Superior temporal gyrus (tissue), 1 donor: Measurements from ENCODE around the gene LARP1.
"Not testable (repeated sequence)": the region's sequence is repeated elsewhere in the genome, so short reads cannot be mapped to it uniquely, and the experiment has no call there.

Experiments used
- DNase-seq: peaks from one replicate; pipeline ENCODE4 v3.0.0-alpha.2; 2016; ENCODE audit errors: extremely low spot score

LARP1 gene

DNA sequence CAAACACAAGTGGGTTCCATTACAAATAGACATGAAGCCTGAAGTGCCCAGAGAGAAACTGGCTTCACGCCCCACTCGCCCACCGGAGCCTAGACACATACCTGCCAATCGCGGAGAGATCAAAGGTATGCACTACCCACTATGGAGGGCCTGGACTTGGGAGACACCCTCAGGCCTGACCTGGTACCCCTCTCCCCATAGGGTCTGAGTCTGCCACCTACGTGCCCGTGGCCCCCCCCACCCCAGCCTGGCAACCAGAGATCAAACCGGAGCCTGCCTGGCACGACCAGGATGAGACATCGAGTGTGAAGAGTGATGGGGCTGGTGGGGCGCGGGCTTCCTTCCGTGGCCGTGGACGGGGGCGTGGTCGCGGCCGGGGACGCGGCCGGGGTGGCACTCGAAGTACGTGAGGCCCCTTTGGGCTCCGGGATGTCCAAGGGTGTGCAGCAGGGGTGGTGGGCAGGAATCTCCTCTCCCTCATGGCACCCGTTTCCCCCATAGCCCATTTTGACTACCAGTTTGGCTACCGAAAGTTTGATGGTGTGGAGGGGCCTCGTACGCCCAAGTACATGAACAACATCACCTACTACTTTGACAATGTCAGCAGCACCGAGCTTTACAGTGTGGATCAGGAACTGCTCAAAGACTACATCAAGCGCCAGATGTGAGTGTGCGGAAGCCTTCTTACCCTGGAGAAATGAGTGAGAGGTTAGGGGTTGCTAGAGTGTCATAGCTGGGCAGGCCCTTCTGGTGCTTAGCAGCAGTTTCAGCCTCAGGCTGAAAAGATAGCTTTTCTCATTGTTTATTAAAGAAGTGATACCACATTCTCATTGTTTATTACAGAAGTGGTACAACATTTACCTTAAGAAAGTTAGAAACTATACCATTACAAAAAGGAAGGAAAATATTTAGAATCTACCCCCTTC, 38.7 kb downstream of the LARP1 start:
- no peak for DNase-seq

DNA sequence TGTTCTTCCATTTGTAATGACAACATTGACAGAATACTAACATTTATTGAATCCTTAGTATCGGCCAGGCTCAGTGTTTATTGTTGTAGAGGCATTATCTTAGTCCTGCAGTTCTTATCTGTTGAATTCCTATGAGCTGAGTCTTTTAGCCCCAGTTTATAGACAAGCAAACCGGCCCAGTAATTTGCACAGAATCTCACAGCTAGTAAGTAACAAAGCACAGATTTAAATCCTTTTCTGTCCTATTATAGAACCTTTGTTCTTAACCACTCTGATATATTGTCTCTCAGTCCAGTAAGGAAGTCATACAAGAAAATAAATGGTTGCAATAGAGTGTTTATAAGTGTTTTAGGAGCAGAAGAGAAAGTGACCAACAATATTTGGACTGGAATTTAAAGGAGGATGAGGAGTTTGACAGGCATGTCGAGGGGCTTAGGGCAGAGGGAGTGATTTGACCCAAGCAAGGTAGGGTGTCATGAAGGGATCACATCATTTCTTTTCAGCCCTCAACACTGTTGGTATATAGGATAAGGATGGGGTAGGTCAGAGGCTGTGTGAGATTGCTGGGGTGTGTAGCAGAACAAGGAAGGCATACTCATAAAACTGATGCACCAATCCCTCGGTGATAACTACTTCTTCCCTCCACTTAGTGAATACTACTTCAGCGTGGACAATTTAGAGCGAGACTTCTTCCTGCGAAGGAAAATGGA, 39.5 kb downstream of the LARP1 start:
- DNase-seq: no peak

DNA sequence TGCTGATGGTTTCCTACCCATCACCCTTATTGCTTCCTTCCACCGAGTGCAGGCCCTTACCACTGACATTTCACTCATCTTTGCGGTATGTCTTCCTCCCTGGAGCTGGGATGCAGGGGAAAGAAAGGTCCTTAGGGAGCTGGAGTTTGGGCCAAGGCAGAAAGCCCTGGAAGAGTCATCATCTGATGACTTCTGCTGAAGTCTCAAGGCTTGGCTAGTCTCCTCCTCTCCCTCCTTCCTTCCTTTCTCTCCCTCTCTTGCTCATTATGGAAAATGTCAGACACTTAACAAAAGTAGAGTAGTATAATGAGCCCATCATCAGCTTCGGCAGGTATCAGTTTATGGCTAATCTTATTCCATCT, 40.0 kb downstream of the LARP1 start:
- DNase-seq: no peak

DNA sequence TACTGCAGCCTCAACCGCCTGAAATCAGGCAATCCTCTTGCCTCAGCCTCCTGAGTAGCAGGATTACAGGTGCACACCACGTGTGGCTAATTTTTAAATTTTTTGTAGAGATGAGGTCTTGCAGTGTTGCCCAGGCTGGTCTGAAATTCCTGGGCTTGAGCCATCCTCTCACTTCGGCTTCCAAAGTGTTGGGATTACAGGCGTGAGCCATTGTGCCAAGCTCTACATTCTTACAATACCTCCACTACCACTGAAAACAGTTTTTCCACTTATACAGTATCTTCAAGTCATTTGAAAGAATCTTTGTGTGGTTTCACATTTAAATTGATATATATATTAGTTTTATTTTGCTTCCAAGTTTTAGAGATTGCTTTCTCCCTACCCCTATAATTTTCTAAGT, 42.6 kb downstream of the LARP1 start:
- DNase-seq: no peak

DNA sequence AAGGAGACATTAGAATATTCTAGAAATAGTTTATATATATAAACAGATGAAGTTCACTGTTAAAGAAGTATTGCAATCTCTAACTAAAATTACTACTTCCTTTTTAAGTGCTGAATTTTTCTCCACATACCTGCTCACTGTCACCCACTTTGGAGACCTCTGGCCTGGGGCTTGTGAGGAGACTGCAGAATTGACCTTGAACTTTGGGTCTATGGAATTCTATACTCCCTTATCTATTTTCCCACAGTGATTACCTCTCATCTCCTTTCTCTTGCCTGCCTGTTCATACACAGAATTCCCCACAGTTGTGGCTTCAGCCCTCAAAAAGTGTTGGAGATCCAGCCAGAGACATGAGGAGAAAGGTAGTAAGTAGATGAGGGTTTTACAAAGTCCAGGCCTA, 45.4 kb downstream of the LARP1 start:
- no peak for DNase-seq

DNA sequence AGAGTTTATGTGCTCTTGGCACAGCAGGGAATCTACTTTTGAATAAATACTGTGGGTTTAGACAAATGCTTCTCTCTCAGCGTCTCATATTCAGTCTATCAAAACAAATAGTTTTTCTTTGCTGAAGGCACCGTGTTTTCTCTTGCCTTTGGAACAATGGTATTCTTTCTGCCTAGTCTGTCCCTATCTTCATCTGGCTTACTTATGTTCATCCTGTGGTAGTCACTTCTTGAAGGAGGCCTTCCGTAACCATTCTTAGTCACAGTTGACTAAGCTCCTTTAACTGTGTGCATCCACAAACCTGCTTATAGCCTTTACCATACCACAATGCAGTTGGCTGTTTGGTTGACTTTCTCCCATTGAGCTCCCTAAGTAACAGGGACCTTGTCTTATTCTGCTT, 45.9 kb downstream of the LARP1 start:
- DNase-seq: no peak

DNA sequence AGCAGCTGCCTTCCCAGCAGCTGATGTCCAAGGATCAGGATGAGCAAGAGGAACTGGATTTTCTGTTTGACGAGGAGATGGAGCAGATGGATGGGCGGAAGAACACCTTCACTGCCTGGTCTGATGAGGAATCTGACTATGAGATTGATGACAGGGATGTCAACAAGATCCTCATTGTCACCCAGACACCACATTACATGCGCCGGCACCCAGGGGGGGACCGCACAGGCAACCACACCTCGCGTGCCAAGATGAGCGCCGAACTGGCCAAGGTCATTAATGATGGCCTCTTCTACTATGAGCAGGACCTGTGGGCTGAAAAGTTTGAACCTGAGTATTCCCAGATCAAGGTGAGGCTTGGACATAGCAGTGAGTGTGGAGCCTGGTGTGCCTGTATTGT, 46.9 kb downstream of the LARP1 start:
- no peak for DNase-seq

DNA sequence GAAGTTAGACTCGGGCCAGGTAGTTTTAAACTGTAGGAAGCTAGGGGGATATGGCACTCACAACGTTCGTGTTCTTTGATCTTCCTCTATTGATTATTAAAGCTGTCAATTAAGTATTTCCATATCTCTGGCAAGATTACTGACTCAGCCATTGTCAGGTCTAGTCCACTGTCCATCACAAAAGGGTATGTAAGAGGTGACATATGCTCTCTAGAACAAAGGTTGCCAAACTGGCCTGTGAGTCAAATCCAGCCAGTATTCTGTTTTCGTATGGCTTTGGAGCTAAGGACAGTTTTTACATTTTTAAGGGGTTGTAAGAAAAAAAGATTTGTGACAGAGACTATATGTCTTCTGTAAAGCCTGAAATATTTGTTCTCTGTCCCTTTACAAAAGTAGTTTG, 51.0 kb downstream of the LARP1 start:
- no peak for DNase-seq

DNA sequence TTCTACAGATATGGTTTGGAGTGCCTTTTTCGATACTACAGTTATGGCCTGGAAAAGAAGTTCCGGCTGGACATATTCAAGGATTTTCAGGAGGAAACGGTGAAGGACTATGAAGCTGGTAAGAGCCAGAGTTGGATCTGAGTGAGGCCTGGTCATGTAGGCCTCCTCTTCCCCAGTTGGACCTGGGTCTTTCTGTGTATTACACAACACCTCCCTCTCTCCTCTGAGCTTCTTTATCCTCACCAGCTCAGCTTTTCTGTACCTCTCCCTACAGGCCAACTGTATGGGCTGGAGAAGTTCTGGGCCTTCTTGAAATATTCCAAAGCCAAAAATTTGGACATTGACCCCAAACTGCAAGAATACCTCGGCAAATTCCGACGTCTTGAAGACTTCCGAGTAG, 56.1 kb downstream of the LARP1 start:
- no peak for DNase-seq

DNA sequence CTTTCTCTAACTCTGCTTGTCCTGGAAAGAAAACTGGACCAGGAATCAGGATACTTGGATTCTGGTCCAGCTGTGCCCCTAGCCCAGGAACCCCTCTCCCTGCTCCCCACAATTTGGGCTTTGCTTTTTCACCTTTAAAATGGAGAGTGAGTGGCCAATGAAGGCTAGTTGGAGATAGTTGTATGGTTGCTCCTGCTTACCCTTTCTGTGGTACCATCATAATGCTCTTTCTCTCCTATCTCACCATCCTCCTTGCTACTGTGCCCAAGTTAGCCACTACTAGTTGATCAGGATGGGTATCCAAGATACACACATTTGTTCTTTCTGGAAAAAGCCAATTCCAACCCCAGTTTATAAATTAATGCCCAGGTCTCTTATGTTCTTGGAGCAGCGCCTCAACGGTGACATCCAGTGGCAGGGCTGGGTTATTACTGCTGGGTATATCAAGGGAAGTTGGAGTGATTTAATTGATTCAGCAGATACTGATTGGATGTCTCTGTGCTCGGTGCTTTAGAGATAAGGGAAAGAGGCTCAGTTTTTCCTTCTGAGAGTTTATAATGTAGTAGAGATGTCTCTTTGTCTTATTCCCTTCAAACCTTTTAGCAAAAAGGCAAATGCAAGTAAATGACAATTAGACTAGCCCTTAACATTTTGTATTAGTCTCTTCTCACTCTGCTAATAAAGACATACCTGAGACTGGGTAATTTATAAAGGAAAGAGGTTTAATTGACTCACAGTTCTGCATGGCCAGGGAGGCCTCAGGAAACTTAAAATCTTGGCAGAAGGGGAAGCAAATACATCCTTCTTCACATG, 56.7 kb downstream of the LARP1 start:
- peak; percentile 69 for DNase-seq

DNA sequence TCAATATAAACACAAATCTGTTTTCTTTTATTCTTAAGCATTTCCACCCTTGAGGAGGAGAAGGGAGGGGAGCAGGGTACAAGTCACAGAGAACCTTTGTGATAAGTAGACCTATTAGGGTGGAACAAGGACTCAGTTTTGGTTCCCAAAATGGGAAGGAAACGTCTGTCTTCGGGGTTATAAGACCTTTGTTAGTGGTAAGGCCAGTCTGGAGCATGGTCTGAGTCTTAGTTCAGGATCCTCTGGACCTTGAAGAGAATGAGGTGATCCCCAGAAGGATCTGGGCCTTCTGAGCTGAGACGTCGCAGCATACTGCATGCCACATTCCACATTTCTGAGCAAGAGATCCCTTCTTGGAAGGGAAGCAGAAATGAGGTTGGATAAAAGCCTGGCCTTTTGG, 58.0 kb downstream of the LARP1 start:
- DNase-seq: no peak

DNA sequence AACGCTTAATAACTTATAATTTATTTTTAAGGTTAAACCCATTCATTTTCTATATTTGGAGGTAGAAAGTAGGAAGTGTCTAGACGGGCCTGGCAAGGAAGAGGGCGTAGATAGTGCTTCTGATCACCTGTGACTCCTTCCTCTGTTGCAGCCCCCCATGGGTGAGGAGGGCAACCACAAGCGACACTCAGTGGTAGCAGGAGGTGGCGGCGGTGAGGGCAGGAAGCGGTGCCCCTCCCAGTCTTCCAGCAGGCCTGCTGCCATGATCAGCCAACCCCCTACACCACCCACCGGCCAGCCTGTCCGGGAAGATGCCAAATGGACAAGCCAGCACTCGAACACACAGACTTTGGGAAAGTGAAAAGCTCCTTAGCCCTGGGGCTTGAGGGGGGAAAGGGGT, 58.6 kb downstream of the LARP1 start:
- no peak for DNase-seq

DNA sequence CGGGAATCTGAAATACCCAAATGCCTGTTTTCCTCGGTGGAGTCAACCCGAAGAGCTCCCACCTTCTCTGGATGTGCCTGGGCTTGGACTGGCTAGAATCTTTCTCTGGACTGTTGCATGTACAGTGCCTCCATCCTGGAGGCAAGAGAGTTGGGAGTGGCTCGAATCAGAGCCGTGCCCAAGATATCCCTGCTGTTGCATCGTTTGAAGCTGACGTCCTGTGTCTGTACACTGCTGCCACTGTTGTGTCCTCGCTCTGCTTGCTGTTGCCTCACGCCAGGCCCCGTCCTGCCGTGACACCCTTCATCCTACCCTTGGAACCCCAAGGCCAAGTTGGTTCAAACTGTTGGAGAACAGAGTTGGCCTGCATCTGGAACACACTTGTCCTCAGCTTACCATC, 59.8 kb downstream of the LARP1 start:
- no peak for DNase-seq

DNA sequence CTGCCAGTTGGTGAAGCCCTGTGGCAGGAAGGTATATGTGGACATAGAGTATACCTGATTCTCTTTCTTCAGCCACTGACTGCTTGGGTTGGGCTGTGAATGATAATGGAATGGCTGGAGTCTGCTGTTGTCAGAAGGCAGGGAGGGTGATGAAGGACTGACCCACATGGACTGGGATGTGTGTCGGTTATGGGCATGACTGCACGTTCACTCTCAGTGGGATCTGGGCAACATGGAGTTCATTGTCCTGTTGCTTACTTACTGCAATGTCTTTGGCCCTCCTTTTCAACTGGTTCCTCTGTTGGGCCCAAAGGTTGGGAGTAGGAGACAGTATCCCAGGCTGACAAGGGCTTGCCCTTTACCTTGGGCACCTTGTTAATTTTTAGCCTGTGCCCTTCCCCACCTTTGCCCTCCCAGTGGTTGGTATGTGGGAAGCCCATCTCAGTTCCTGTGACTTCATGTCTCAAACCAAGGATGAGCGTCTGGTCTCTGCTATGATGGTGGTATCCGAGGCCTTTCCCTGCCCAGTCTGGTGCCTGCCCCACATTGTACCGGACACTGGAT, 60.6 kb downstream of the LARP1 start:
- no peak for DNase-seq

DNA sequence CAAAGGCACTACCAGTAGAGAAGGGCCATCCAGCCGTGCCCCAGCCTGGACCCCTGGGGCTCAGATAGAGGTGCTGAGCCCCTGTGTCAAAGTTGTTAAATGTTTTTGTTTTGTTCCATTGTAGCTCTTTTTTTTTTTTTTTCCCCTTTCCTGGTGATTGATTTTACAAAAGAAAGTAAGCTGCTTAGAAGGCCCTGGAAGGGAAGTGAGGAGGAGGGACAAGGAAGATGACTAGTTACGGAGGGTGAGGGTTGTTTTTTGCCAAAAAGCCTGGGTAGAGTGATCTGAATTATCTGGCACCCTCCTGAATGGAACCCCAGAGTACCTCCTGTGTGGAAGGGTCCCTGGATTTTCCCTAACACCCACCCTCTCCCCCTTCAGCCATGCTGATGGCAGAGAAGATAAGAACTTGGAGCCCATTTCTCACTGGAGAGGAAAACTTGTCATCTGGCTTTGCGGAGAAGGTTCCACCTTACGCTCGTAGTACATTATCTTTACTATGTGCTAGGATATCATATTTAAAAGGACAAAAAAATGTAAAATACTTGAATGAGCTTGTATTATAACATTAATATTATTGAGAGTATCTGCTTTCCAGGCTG, 61.8 kb downstream of the LARP1 start:
- no peak for DNase-seq

DNA sequence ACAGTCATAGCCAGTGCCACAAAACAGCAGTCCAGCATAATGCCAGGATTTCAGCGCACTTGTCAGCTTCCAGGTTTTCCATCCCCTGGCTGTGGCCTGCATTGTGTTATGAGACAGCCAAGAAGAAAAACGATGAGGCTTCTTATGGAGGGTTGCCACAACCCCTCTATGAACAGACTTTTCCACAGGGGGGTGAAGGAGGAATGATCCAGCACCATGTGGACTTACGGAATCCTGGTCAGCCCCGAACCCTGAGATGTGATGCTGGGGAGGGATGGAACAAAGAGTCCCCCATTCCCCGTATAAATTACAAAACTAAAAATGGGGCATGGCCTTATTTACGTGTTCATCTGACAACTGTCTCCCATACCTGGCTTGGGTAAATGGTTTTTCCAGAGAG, 62.6 kb downstream of the LARP1 start:
- no peak for DNase-seq

DNA sequence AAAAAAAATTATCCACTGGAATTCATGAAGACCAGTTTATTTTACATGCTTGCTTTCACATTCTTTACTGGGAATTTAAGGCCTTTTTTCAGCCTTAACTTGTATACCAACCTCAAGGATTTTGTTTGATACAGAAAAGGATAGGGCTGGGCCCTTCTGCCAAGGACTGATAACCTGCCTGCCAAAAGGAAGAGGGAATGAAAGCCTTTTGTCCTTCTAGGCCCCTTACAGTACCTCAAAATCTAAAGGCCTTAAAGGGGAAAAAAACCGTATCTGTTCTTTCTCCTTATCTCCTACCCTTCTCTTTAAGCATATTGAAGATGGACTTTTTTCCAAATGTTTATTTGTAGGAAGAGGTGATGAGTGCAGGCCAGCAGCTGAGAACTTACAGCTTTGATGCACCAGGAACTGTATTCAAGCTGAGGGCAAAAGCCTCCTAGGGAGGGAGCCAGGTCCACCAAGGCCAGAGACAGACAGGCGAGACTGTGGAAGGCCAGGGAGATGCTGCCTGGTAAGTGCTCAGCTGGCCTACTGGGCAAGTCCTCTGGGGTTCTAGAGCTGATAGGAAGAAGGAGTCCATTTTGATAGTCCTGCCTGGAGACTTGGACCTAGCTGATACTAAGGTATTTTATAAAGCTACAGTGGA, 63.4 kb downstream of the LARP1 start:
- no peak for DNase-seq

DNA sequence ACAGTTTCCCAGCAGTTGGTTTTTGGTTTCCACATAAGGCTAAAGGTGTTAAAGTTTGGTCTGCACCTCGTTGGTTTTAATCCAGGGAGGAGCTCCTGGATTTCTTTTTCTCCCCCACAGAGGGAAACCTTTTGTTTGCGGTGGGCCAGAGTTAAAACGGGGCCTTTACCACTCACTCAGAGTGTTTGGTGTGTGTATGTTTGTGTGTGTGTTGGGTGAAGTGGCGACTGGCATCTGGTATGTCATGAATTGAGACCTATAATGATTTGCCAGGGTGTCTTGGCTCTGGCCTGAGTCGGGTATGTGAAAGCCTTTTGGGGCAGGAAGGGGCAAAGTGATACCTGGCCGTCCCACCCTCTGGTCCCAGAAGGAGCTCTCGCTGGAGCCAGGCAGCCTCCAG, 64.4 kb downstream of the LARP1 start:
- DNase-seq: no peak

DNA sequence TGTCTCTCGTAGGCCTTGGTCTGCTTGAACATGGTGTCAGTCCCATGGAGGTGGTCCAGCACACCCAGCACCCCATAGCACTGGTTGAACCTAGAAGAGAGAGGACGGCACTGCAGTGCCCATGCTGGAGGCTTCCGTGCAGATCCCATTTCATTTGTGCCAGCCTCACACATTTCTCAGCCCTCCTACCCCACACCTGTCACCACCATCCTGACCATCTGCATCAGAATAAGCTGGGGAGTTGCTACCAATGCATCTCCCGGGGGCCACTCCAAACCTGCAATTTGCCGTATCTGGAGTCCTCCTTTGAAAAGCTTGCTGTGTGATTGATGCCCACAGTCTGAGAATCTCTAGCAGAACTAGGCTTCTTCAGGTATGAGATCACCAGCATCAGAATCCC, 65.2 kb downstream of the LARP1 start:
- DNase-seq: no peak

DNA sequence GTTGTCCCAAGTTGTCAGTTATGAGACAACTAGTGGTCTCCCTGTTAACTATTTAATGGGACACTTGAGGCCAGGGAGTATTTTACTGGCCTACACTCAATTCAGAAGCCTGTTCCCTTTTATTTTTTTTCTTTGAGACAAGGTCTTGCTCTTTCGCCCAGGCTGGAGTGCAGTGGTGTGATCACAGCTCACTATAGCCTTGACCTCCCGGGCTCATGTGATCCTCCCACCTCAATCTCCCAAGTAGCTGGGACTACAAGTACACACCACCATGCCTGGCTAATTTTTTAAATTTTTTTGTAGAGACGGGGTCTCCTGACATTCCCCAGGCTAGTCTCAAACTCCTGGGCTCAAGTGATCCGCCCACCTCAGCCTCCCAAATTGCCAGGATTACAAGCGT, 67.7 kb downstream of the LARP1 start:
- DNase-seq: not testable (repeated sequence)

DNA sequence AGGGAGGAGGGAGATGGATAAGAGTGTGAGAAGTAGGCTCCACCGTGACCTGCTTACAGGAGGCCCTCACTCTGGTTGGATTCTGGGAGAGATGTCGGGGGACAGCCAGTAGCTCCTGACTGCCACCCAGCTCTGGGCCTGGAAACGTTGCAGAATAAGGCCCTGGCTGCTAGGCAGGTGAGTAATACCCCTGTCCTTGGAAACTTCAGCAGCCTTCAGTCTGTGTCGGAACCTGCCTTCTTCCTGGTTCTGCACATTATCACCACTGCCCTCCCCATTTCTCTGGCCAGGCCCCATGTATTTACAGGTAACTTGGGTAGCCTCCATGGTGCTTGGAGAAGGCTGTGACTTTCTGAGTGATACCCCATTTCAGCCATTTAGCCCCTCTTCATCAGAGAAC, 68.4 kb downstream of the LARP1 start:
- no peak for DNase-seq
